ENCODE results near the gene CPTP.

The CPTP gene

GRCh38 chr1:1354271-1355247, 30.0 kb downstream of the CPTP start:
- ATAC-seq (ENCODE audit: low read depth) (no peak), DNase-seq (ENCODE audit: low spot score) (peak; percentile 44)
- Histone ChIP-seq H3K27ac (ENCODE audit: poor library complexity, severe bottlenecking) (no peak overlapping the region), H3K4me3 (ENCODE audit: severe bottlenecking) (no peak overlapping the region), H3K9me3 (ENCODE audit: severe bottlenecking) (no peaks in the 10 kb centered on the region), H3K4me1 (ENCODE audit: insufficient read depth, poor library complexity, severe bottlenecking) (peaks cover 4% of the 10 kb centered on the region), H3K36me3 (ENCODE audit: low read depth) (no peaks in the 10 kb centered on the region), H3K27me3 (ENCODE audit: insufficient read depth, poor library complexity, severe bottlenecking) (no peaks in the 10 kb centered on the region)
- no peak for TF ChIP-seq CTCF (IDR thresholded peaks at IDR 0.05; ENCODE audit: poor library complexity, severe bottlenecking)

- no peaks in the 10 kb centered on the region for H3K9me3 ChIP-seq (ENCODE audit: severe bottlenecking)
- no peak overlapping the region for H3K27ac ChIP-seq (ENCODE audit: poor library complexity, severe bottlenecking)
- no peaks in the 10 kb centered on the region for H3K36me3 ChIP-seq (ENCODE audit: low read depth)
- H3K27me3 ChIP-seq (ENCODE audit: insufficient read depth, poor library complexity, severe bottlenecking): no peaks in the 10 kb centered on the region
- ATAC-seq (ENCODE audit: low read depth) (peak; percentile 17), DNase-seq (ENCODE audit: low spot score) (peak; percentile 68)
- H3K4me3 ChIP-seq (ENCODE audit: severe bottlenecking): no peak overlapping the region
- TF ChIP-seq CTCF (IDR thresholded peaks at IDR 0.05; ENCODE audit: poor library complexity, severe bottlenecking): no peak
- H3K4me1 ChIP-seq (ENCODE audit: insufficient read depth, poor library complexity, severe bottlenecking): peaks cover 11% of the 10 kb centered on the region
Measured at GRCh38 chr1:1355416-1355815, 30.8 kb downstream of the CPTP start.

GRCh38 chr1:1356166-1356795, 31.7 kb downstream of the CPTP start:
- H3K27me3 ChIP-seq (ENCODE audit: insufficient read depth, poor library complexity, severe bottlenecking): no peaks in the 10 kb centered on the region
- ATAC-seq (ENCODE audit: low read depth) (no peak), DNase-seq (ENCODE audit: low spot score) (no peak)
- H3K4me3 ChIP-seq (ENCODE audit: severe bottlenecking): no peak overlapping the region
- no peaks in the 10 kb centered on the region for H3K9me3 ChIP-seq (ENCODE audit: severe bottlenecking)
- no peak for TF ChIP-seq CTCF (IDR thresholded peaks at IDR 0.05; ENCODE audit: poor library complexity, severe bottlenecking)
- peaks cover 17% of the 10 kb centered on the region for H3K4me1 ChIP-seq (ENCODE audit: insufficient read depth, poor library complexity, severe bottlenecking)
- H3K27ac ChIP-seq (ENCODE audit: poor library complexity, severe bottlenecking): no peak overlapping the region
- H3K36me3 ChIP-seq (ENCODE audit: low read depth): no peaks in the 10 kb centered on the region

GRCh38 chr1:1356796-1357401, 32.3 kb downstream of the CPTP start:
- no peak for TF ChIP-seq CTCF (IDR thresholded peaks at IDR 0.05; ENCODE audit: poor library complexity, severe bottlenecking)
- H3K4me3 ChIP-seq (ENCODE audit: severe bottlenecking): no peak overlapping the region
- no peaks in the 10 kb centered on the region for H3K36me3 ChIP-seq (ENCODE audit: low read depth)
- DNase-seq (ENCODE audit: low spot score) (peak; percentile 66), ATAC-seq (ENCODE audit: low read depth) (no peak)
- no peaks in the 10 kb centered on the region for H3K9me3 ChIP-seq (ENCODE audit: severe bottlenecking)
- no peaks in the 10 kb centered on the region for H3K27me3 ChIP-seq (ENCODE audit: insufficient read depth, poor library complexity, severe bottlenecking)
- H3K27ac ChIP-seq (ENCODE audit: poor library complexity, severe bottlenecking): no peak overlapping the region
- H3K4me1 ChIP-seq (ENCODE audit: insufficient read depth, poor library complexity, severe bottlenecking): peaks cover 17% of the 10 kb centered on the region
